Measurements from ENCODE around the gene NOS2.
"Not testable (repeated sequence)": the region's sequence is repeated elsewhere in the genome, so short reads cannot be mapped to it uniquely, and the experiment has no call there.

DNA sequence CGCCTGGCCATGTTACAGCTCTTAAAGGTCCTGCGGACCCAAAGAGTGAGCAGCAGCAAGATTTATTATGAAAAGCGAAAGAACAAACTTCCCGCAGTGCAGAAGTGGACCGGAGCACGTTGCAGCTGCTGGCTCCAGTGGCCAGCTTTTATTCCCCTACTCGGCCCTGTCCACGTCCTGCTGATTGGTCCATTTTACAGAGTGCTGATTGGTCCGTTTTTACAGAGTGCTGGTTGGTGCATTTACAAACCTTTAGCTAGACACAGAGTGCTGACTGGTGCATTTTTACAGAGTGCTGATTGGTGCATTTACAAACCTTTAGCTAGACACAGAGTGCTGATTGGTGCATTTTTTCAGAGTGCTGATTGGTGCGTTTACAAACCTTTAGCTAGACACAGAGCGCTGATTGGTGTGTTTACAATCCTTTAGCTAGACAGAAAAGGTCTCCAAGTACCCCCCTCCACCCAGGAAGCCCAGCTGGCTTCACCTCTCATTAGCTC, 46.5 kb upstream of the NOS2 start:
- TF ChIP-seq, protein P1, sequence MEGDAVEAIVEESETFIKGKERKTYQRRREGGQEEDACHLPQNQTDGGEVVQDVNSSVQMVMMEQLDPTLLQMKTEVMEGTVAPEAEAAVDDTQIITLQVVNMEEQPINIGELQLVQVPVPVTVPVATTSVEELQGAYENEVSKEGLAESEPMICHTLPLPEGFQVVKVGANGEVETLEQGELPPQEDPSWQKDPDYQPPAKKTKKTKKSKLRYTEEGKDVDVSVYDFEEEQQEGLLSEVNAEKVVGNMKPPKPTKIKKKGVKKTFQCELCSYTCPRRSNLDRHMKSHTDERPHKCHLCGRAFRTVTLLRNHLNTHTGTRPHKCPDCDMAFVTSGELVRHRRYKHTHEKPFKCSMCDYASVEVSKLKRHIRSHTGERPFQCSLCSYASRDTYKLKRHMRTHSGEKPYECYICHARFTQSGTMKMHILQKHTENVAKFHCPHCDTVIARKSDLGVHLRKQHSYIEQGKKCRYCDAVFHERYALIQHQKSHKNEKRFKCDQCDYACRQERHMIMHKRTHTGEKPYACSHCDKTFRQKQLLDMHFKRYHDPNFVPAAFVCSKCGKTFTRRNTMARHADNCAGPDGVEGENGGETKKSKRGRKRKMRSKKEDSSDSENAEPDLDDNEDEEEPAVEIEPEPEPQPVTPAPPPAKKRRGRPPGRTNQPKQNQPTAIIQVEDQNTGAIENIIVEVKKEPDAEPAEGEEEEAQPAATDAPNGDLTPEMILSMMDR (IDR thresholded peaks at IDR 0.05) = not testable (repeated sequence)
- not testable (repeated sequence) for TF ChIP-seq POLR2A (IDR thresholded peaks at IDR 0.05)
